Testis (tissue), 3 donors: ENCODE measurements around the gene NR6A1. TPM values are rescaled to one million over a fixed set of nuclear protein-coding genes. Genes with fewer than 3 reads are reported as not detected.

Source experiments
- DNase-seq: peaks from one replicate; pipeline ENCODE4 v3.0.0-alpha.2; 2019
- H3K27ac ChIP-seq, 2 donors: fragments of 200-600 bp; sonication (generic); one replicate each; pipeline ENCODE4 v1.5.1; 2019
- H3K27me3 ChIP-seq: fragments of 200-600 bp; sonication (generic); one replicate; pipeline ENCODE4 v1.5.1; 2019
- H3K36me3 ChIP-seq: fragments of 200-600 bp; sonication (generic); one replicate; pipeline ENCODE4 v1.5.1; 2017; ENCODE audit warnings: low read depth; ENCODE audit errors: missing control alignments
- H3K4me1 ChIP-seq: fragments of 200-600 bp; sonication (generic); one replicate; pipeline ENCODE4 v1.5.1; 2019
- H3K4me3 ChIP-seq, 2 donors: fragments of 200-600 bp; sonication (generic); one replicate each; pipeline ENCODE4 v1.5.1; 2017 to 2019
- H3K9me3 ChIP-seq: fragments of 200-600 bp; sonication (generic); one replicate; pipeline ENCODE4 v1.5.1; 2017
- CTCF ChIP-seq, 3 experiments: fragments of 450-650 bp in 2 of 3; fragments of 200-600 bp in 1 of 3; sonication (generic) in 1 of 3; IDR thresholded peaks; one replicate each; pipeline ENCODE4 v1.5.1; 2016 to 2019; ENCODE audit warnings: antibody characterized with exemption in 3 of 3, mild to moderate bottlenecking in 2 of 3, moderate library complexity in 1 of 3
- POLR2A ChIP-seq: fragments of 450-650 bp; IDR thresholded peaks from one replicate; pipeline ENCODE4 v1.6.1; 2017; ENCODE audit warnings: antibody characterized with exemption, mild to moderate bottlenecking, moderate library complexity
- WGBS, 2 donors: methylation state at CpG; one replicate each; pipeline ENCODE4 v1.1.5; 2018; 5-methylcytosine and 5-hydroxymethylcytosine counted together
- intact Hi-C: fragments of 100-400 bp; cut with DNase I; formaldehyde crosslinking; loops from one replicate; pipeline ENCODE4 v1.15.1; 2023; ENCODE audit warnings: low total_unique reads
- polyA plus RNA-seq: library from polyadenylated mRNA; stranded (reverse); fragments of 350-450 nt; fragmentation: Illumina TruSeq; extraction: RNeasy Lipid Tissue Mini Kit (QIAGEN cat#74804); gene quantifications from one replicate; pipeline ENCODE4 v1.2.3, GENCODE V29; 2014; ENCODE audit warnings: low read depth, low replicate concordance; ENCODE audit not compliant: insufficient read depth
- total RNA-seq, 2 donors: library from RNA; depleted of rRNA; stranded (reverse); fragments of >200 nt; gene quantifications; one replicate each; pipeline ENCODE4 v1.2.3, GENCODE V29; 2016

Gene NR6A1
- total and polyA plus RNA-seq, 3 donors from 2014 or later: 54.6 to 100 (median 92.1) TPM

GRCh38 chr9:124473310-124473709, 297.8 kb downstream of the NR6A1 start:
- no peaks in the 10 kb centered on the region for H3K4me1 ChIP-seq
- WGBS, 2 donors: 81 to 86% methylated on average over 10 of the region's 10 CpGs
- no peak overlapping the region for H3K27ac ChIP-seq
- no peak for TF ChIP-seq CTCF (IDR thresholded peaks at IDR 0.05)
- no peak for TF ChIP-seq POLR2A
- intact Hi-C loops: no loop called here
- no peaks in the 10 kb centered on the region for H3K36me3 ChIP-seq
- H3K27me3 ChIP-seq: no peaks in the 10 kb centered on the region
- H3K9me3 ChIP-seq: no peaks in the 10 kb centered on the region
- no peak overlapping the region for H3K4me3 ChIP-seq
- DNase-seq: no peak

- Histone ChIP-seq H3K27ac (no peak overlapping the region), H3K36me3 (no peaks in the 10 kb centered on the region), H3K9me3 (no peaks in the 10 kb centered on the region), H3K4me3 (no peak overlapping the region), H3K4me1 (no peaks in the 10 kb centered on the region), H3K27me3 (no peaks in the 10 kb centered on the region)
- TF ChIP-seq CTCF (IDR thresholded peaks at IDR 0.05) (no peak), POLR2A (no peak)
- WGBS, 2 donors: 82 to 86% methylated on average over 7 of the region's 7 CpGs
- no peak for DNase-seq
- intact Hi-C loops: no loop called here
Measured at GRCh38 chr9:124472770-124473169, 298.3 kb downstream of the NR6A1 start.

GRCh38 chr9:124471761-124472160, 299.4 kb downstream of the NR6A1 start:
- Histone ChIP-seq H3K27me3 (no peaks in the 10 kb centered on the region), H3K4me3 (no peak overlapping the region), H3K9me3 (no peaks in the 10 kb centered on the region), H3K36me3 (no peaks in the 10 kb centered on the region), H3K4me1 (no peaks in the 10 kb centered on the region), H3K27ac (no peak overlapping the region)
- DNase-seq: no peak
- intact Hi-C loops: no loop called here
- no peak for TF ChIP-seq CTCF (IDR thresholded peaks at IDR 0.05)
- no peak for TF ChIP-seq POLR2A
- WGBS, 2 donors: 82 to 90% methylated on average over 4 to 9 of the region's 9 CpGs

GRCh38 chr9:124470726-124471125, 300.4 kb downstream of the NR6A1 start:
- intact Hi-C loops: no loop called here
- Histone ChIP-seq H3K9me3 (no peaks in the 10 kb centered on the region), H3K36me3 (no peaks in the 10 kb centered on the region), H3K27ac (no peak overlapping the region), H3K27me3 (no peaks in the 10 kb centered on the region), H3K4me3 (no peak overlapping the region), H3K4me1 (no peaks in the 10 kb centered on the region)
- TF ChIP-seq POLR2A (no peak), CTCF (IDR thresholded peaks at IDR 0.05) (no peak)
- DNase-seq: no peak
- WGBS, 2 donors: 82 to 86% methylated on average over 7 of the region's 7 CpGs

- TF ChIP-seq POLR2A (no peak), CTCF (IDR thresholded peaks at IDR 0.05) (no peak)
- WGBS, 2 donors: 88 to 93% methylated on average over 8 to 13 of the region's 13 CpGs
- DNase-seq: no peak
- Histone ChIP-seq H3K4me1 (no peaks in the 10 kb centered on the region), H3K36me3 (no peaks in the 10 kb centered on the region), H3K27ac (no peak overlapping the region), H3K4me3 (no peak overlapping the region), H3K9me3 (no peaks in the 10 kb centered on the region), H3K27me3 (no peaks in the 10 kb centered on the region)
- intact Hi-C loops: no loop called here
Measured at GRCh38 chr9:124470306-124470705, 300.8 kb downstream of the NR6A1 start.
